Small intestine (tissue), 7 donors: ENCODE results near the gene RNASE8. TPM values are rescaled to one million over a fixed set of nuclear protein-coding genes. Genes with fewer than 3 reads are reported as not detected.

Source experiments
- DNase-seq, 2 donors: peaks; one replicate each; pipeline versions ENCODE4 v3.0.0 to v3.0.0-alpha.2; 2013
- FAIRE-seq: peaks from 2 replicates; lab custom pipeline; 2012; peaks lifted over from hg19 to GRCh38; lab: Jason Lieb, UNC
- H3K27ac ChIP-seq, 3 donors: one replicate each; pipeline ENCODE4 v1.5.1; 2013; ENCODE audit warnings: low read length in 2 of 3, mild to moderate bottlenecking in 2 of 3, control low read depth in 1 of 3, inconsistent platforms in 1 of 3, low read depth in 1 of 3, moderate library complexity in 1 of 3
- H3K27me3 ChIP-seq, 3 donors: one replicate each; pipeline ENCODE4 v1.6.1; 2013; ENCODE audit warnings: low read length in 3 of 3, inconsistent platforms in 1 of 3; ENCODE audit not compliant: control insufficient read depth in 3 of 3, insufficient read depth in 3 of 3
- H3K36me3 ChIP-seq, 3 donors: one replicate each; pipeline ENCODE4 v1.6.1; 2013; ENCODE audit warnings: low read length in 3 of 3, inconsistent platforms in 1 of 3, low read depth in 1 of 3, mild to moderate bottlenecking in 1 of 3, moderate library complexity in 1 of 3; ENCODE audit not compliant: control insufficient read depth in 3 of 3, insufficient read depth in 2 of 3
- H3K4me1 ChIP-seq, 3 donors: one replicate each; pipeline ENCODE4 v1.6.1; 2013; ENCODE audit warnings: low read length in 2 of 3, inconsistent platforms in 1 of 3, low read depth in 1 of 3, mild to moderate bottlenecking in 1 of 3, moderate library complexity in 1 of 3; ENCODE audit not compliant: control insufficient read depth in 3 of 3, insufficient read depth in 2 of 3
- H3K4me3 ChIP-seq, 3 donors: one replicate each; pipeline ENCODE4 v1.5.1; 2013; ENCODE audit warnings: low read length in 3 of 3, control low read depth in 1 of 3, inconsistent platforms in 1 of 3, low read depth in 1 of 3, mild to moderate bottlenecking in 1 of 3, moderate library complexity in 1 of 3
- H3K9me3 ChIP-seq, 2 donors: one replicate each; pipeline ENCODE4 v1.6.1; 2013; ENCODE audit warnings: low read depth in 1 of 2, low read length in 1 of 2; ENCODE audit not compliant: control insufficient read depth in 2 of 2, insufficient read depth in 1 of 2
- WGBS, 3 donors: extraction: QIAGEN DNeasy Blood & Tissue Kit; methylation state at CpG; one replicate each; pipeline ENCODE4 v1.1.7; 2013; 5-methylcytosine and 5-hydroxymethylcytosine counted together
- polyA plus RNA-seq, 4 donors: library from polyadenylated mRNA; stranded (reverse) in 3 of 4; unstranded in 1 of 4; fragments of 200-250 nt in 3 of 4; fragments of 120-200 nt in 1 of 4; gene quantifications; one replicate each; pipeline versions ENCODE4 v1.2.1 to v1.2.3, GENCODE V29; 2013
- donor health status: healthy with polysubstance abuse.
- donor health status: control.
- donor health status: control.
- donor health status: Bipolar disorder and iron deficiency.
- donor health status: healthy.

The RNASE8 gene
- polyA plus RNA-seq, 4 donors = not detected

GRCh38 chr14:21103710-21104447, 46.3 kb downstream of the RNASE8 start:
- Histone ChIP-seq H3K9me3 (no peaks in the 10 kb centered on the region), H3K4me3 (peak overlapping the region; percentile 17 to 70 (median 63)), H3K36me3 (peaks cover 0 to 3% (median 0%) of the 10 kb centered on the region in 3 donors), H3K27ac (peak overlapping the region; percentile 98 to 99 (median 98)), H3K4me1 (peaks cover 4 to 72% (median 6%) of the 10 kb centered on the region in 3 donors), H3K27me3 (no peaks in the 10 kb centered on the region)
- WGBS, 3 donors = 0% methylated on average over 55 to 62 of the region's 62 CpGs
- DNase-seq (peak; percentile 98 to 99), FAIRE-seq (no peak)

- Histone ChIP-seq H3K9me3 (no peaks in the 10 kb centered on the region), H3K27me3 (no peaks in the 10 kb centered on the region), H3K4me3 (peak overlapping the region; percentile 17 to 70 (median 63)), H3K27ac (peak overlapping the region; percentile 98 to 99 (median 98)), H3K4me1 (peaks cover 4 to 67% (median 6%) of the 10 kb centered on the region in 3 donors), H3K36me3 (peaks cover 0 to 3% (median 0%) of the 10 kb centered on the region in 3 donors)
- DNase-seq (peak; percentile 89 to 94), FAIRE-seq (no peak)
- WGBS, 3 donors = 3 to 6% (median 3%) methylated on average over 8 of the region's 8 CpGs
These were observed 46.9 kb downstream of the RNASE8 start for GRCh38 chr14:21104448-21105060.

DNA sequence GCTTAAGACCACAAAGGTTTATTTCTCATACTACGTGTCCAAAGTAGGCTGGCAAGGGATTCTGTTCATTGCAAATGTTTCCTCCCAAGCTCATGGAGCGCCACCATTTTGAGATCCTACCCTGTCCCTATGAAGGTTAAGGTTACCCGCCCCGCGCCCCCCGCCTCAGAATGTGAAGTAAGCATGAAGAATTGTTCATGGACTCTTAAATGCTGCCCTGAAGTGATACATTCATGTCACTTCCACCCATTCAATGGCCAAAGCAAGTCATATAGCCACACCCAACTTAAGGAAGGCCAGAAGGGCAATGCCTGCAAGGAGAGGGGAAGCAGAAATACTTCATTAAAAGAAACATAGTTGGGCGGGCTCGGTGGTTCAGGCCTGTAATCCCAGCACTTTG, 47.5 kb downstream of the RNASE8 start:
- no peak for FAIRE-seq
- peaks cover 4 to 65% (median 6%) of the 10 kb centered on the region in 3 donors for H3K4me1 ChIP-seq
- peaks cover 0 to 3% (median 0%) of the 10 kb centered on the region in 3 donors for H3K36me3 ChIP-seq
- DNase-seq = peak; percentile 15 to 55
- H3K9me3 ChIP-seq = no peaks in the 10 kb centered on the region
- H3K4me3 ChIP-seq = no peak overlapping the region
- H3K27me3 ChIP-seq = no peaks in the 10 kb centered on the region
- peak overlapping the region; percentile 98 to 99 (median 98) for H3K27ac ChIP-seq
- 74 to 78% (median 77%) methylated on average over 8 of the region's 8 CpGs for WGBS, 3 donors

DNA sequence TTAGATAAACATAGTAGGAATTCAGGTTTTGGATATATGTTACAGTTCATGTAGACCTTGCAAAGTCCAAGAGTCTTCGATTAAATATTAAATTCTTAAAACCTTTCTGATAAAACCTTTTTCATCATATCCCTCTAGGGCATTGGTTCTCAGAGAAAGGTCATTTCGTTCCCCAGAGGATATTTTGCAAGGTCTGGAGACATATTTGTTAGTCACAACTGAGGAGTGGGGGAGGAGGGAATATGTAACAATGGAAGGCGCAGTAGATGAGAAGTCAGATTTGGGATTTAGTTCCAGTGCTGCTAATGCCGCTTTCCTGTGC, 48.5 kb downstream of the RNASE8 start:
- no peak for DNase-seq
- no peaks in the 10 kb centered on the region for H3K9me3 ChIP-seq
- WGBS, 3 donors = 53 to 66% (median 56%) methylated on average over 4 of the region's 4 CpGs

DNA sequence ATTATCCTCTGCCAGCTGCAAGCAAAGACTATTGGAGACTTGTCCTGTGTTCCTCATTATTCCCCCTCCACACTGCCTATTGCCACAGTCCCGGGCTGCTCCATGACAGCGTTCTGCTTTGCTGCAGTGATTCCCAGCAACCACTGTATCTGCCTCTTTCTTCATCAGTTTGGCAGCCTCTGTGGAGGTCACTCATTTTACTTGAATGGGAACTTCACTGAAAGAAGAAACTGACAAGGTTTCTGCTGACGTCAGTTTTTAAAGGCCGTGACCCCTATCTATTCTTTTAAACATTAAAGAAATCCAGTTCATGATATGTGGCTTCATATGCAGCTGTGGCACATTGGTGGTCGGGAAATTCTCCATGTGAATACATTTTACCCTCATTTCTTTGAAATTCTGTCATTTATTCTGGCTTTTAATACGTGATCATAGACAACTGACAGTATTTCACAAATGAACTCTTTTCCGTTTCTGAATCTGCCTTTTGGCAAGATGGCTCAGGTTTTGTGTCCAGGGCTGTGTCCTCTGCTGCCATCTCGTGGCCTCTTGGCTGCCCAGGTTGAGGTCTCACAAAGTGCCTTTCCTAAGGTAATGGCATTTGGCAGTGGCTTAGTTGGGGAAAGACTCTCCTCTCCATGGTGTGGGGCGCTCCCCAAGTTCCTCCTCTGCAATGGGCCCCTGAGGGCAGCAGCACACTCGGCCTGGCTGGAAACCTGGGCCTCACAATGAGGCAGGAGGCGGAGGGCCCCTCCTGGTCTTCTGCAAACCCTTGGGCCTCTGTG, 49.1 kb downstream of the RNASE8 start:
- Histone ChIP-seq H3K27ac (peak overlapping the region in 2 of 3 donors; percentile 70 to 98), H3K36me3 (peaks cover 0 to 3% (median 0%) of the 10 kb centered on the region in 3 donors), H3K27me3 (no peaks in the 10 kb centered on the region), H3K9me3 (no peaks in the 10 kb centered on the region), H3K4me1 (peaks cover 4 to 51% (median 6%) of the 10 kb centered on the region in 3 donors), H3K4me3 (no peak overlapping the region)
- WGBS, 3 donors = 13 to 23% (median 21%) methylated on average over 11 of the region's 11 CpGs
- DNase-seq (peak; percentile 85 to 90), FAIRE-seq (no peak)

More for the DNA sequence above, 48.5 kb downstream of the RNASE8 start:
- H3K4me1 ChIP-seq = peaks cover 4 to 56% (median 6%) of the 10 kb centered on the region in 3 donors
- H3K36me3 ChIP-seq = peaks cover 0 to 3% (median 0%) of the 10 kb centered on the region in 3 donors
- H3K27me3 ChIP-seq = no peaks in the 10 kb centered on the region
- no peak overlapping the region for H3K4me3 ChIP-seq
- H3K27ac ChIP-seq = peak overlapping the region in 2 of 3 donors; percentile 70 to 98
- FAIRE-seq = no peak

DNA sequence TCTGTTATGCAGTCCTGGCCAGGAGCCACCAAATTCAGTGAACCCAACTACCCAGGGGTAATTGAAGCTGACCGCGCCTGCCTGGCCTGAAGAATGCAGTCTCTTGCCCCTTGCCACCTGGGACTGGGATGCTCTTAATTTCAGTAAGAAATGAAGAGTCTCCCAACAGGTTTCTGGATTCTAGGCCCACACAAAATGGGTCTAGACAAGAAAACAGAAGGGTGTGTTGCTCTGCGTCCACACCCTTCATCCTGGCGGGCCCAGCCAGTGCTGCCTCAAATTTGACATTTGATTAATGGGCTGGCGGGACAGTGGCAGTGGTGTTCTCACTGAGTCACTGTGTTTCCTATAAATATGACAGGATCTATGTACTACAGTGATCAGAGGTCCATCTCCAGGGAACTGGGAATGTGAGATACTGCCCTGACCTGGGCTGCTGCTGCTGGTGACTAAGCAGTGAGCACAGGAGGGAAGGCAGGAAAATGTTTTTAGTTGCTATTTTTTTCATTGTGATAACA, 49.7 kb downstream of the RNASE8 start:
- WGBS, 3 donors = 17 to 49% (median 34%) methylated on average over 5 of the region's 5 CpGs
- Histone ChIP-seq H3K36me3 (peaks cover 0 to 3% (median 0%) of the 10 kb centered on the region in 3 donors), H3K4me1 (peaks cover 4 to 44% (median 6%) of the 10 kb centered on the region in 3 donors), H3K27me3 (no peaks in the 10 kb centered on the region), H3K9me3 (no peaks in the 10 kb centered on the region), H3K27ac (peak overlapping the region in 1 of 3 donors; percentile 70), H3K4me3 (no peak overlapping the region)
- peak in 1 of 2 donors; percentile 28 for DNase-seq
- no peak for FAIRE-seq
